PC-3 (cell line): ENCODE data around the gene AUH. TPM values are rescaled to one million over a fixed set of nuclear protein-coding genes. Genes with fewer than 3 reads are reported as not detected.

Experiments
- ATAC-seq: fragments of 200-7000 bp; cut with Tn5 transposase; 2 replicates; pipeline ENCODE4 v1.9.1; 2020; ENCODE audit warnings: mild to moderate bottlenecking, moderate library complexity
- Bru-seq: library from RNA; stranded (reverse); fragments of 400-500 nt; gene quantifications from one replicate; lab custom pipeline; 2021; lab: Mats Ljungman, UMichigan
- BruChase-seq, 2 experiments: library from RNA; stranded (reverse); fragments of 400-500 nt; gene quantifications; one replicate each; lab custom pipeline; 2021; lab: Mats Ljungman, UMichigan
- BruUV-seq: library from RNA; stranded (reverse); fragments of 400-500 nt; replicated peaks from 2 replicates; lab custom pipeline; 2021; lab: Mats Ljungman, UMichigan
- CTCF ChIA-PET: fragments of 300-600 bp; sonication (Branson Sonifier 250); formaldehyde crosslinking; loops from one replicate; lab custom pipeline; 2022; ENCODE audit warnings: antibody characterized with exemption; lab: Charles Lee
- POLR2A ChIA-PET: fragments of 300-600 bp; sonication (Branson Sonifier 250); formaldehyde crosslinking; loops from one replicate; lab custom pipeline; 2022; ENCODE audit warnings: antibody characterized with exemption; ENCODE audit not compliant: unreplicated experiment; lab: Charles Lee
- DNase-seq: peaks from one replicate; pipeline ENCODE4 v3.0.0-alpha.2; 2015
- H2AFZ ChIP-seq: fragments of 300-600 bp; sonication (generic); 2 replicates; pipeline ENCODE4 v1.6.0; 2016; ENCODE audit warnings: antibody characterized with exemption, low read length
- H3F3A ChIP-seq: fragments of 300-600 bp; sonication (generic); one replicate; pipeline ENCODE4 v1.6.0; 2017; ENCODE audit warnings: antibody characterized with exemption, low read length, control low read depth, mild to moderate bottlenecking; ENCODE audit not compliant: unreplicated experiment
- H3K27ac ChIP-seq: fragments of 300-600 bp; sonication (generic); 2 replicates; pipeline ENCODE4 v1.5.1; 2016; ENCODE audit warnings: mild to moderate bottlenecking, low read length
- H3K27me3 ChIP-seq: fragments of 300-600 bp; sonication (generic); 2 replicates; pipeline ENCODE4 v1.6.1; 2016; ENCODE audit warnings: low read length, mixed read lengths
- H3K36me3 ChIP-seq: fragments of 300-600 bp; sonication (generic); 2 replicates; pipeline ENCODE4 v1.6.1; 2016; ENCODE audit warnings: low read depth, mixed run types, low read length, mixed read lengths
- H3K4me1 ChIP-seq: fragments of 300-600 bp; sonication (generic); 2 replicates; pipeline ENCODE4 v1.5.1; 2016; ENCODE audit warnings: low read length; ENCODE audit not compliant: insufficient read depth
- H3K4me2 ChIP-seq: fragments of 300-600 bp; sonication (generic); 2 replicates; pipeline ENCODE4 v1.6.0; 2016; ENCODE audit warnings: low read length
- H3K4me3 ChIP-seq: fragments of 300-600 bp; sonication (generic); 2 replicates; pipeline ENCODE4 v1.5.1; 2016; ENCODE audit warnings: mild to moderate bottlenecking, low read length, mixed read lengths
- H3K79me2 ChIP-seq: fragments of 300-600 bp; sonication (generic); 2 replicates; pipeline ENCODE4 v1.6.1; 2017; ENCODE audit warnings: low read length, mixed read lengths
- H3K9ac ChIP-seq: fragments of 300-600 bp; sonication (generic); 2 replicates; pipeline ENCODE4 v1.6.0; 2016; ENCODE audit warnings: mild to moderate bottlenecking, low read length
- H3K9me2 ChIP-seq: fragments of 300-600 bp; sonication (generic); replicated peaks from 2 replicates; pipeline ENCODE4 v1.6.1; 2016; ENCODE audit warnings: mixed run types, low read length, mixed read lengths
- H3K9me3 ChIP-seq: fragments of 300-600 bp; sonication (generic); 2 replicates; pipeline ENCODE4 v1.6.1; 2016; ENCODE audit warnings: low read length, mixed read lengths
- H4K20me1 ChIP-seq: fragments of 300-600 bp; sonication (generic); 2 replicates; pipeline ENCODE4 v1.6.1; 2016; ENCODE audit warnings: low read length, mixed read lengths
- CTCF ChIP-seq: fragments of 300-600 bp; sonication (generic); conservative IDR thresholded peaks from 2 replicates; pipeline ENCODE4 v1.5.1; 2017; ENCODE audit warnings: antibody characterized with exemption, low read depth, mild to moderate bottlenecking, low read length
- EZH2 ChIP-seq: fragments of 300-600 bp; sonication (generic); IDR thresholded peaks from one replicate; pipeline ENCODE4 v1.6.1; 2017; ENCODE audit warnings: antibody characterized with exemption, mild to moderate bottlenecking, low read length; ENCODE audit not compliant: unreplicated experiment
- EZH2phosphoT487 ChIP-seq: fragments of 300-600 bp; sonication (generic); IDR thresholded peaks from 2 replicates; pipeline ENCODE4 v1.6.1; 2018; ENCODE audit warnings: mild to moderate bottlenecking, antibody characterized with exemption, low read length, borderline replicate concordance
- intact Hi-C: fragments of 100-400 bp; cut with micrococcal nuclease; formaldehyde crosslinking; loops from 2 replicates; pipeline ENCODE4 v1.9.0; 2023
- long read RNA-seq: library from polyadenylated mRNA; unstranded; transcript quantifications from one replicate; pipeline ENCODE4 v2.0.0, GENCODE V29; 2021; ENCODE audit not compliant: unreplicated experiment
- total RNA-seq: library from RNA; depleted of rRNA; stranded (reverse); fragments of >200 nt; gene quantifications from 2 replicates; pipeline ENCODE4 v1.2.3, GENCODE V29; 2014; rRNA removed

AUH gene
- total RNA-seq (30.4 and 32.3 TPM in 2 replicates), Bru-seq, nascent RNA (percentile 63 among the genes with signal in this experiment), BruChase-seq, experiment 1, labeled RNA remaining after a 6-hour chase (percentile 54 among the genes with signal in this experiment), BruChase-seq, experiment 2, labeled RNA remaining after a 2-hour chase (percentile 67 among the genes with signal in this experiment)
- long read RNA-seq, partial matches to known transcripts: 0 of 19 reads
- long read RNA-seq, other reads (novel, unspliced or antisense): 15 of 19 reads

- H3K4me3 ChIP-seq: peak within 1 kb of the TSS; percentile 85
- H3K9ac ChIP-seq: peak within 1 kb of the TSS; percentile 82
- H3K36me3 ChIP-seq: no peaks in the 10 kb centered on the region
- H3K27ac ChIP-seq: peak within 1 kb of the TSS; percentile 32; the same call in 1 of the 2 replicates
- no peaks in the 10 kb centered on the region for H4K20me1 ChIP-seq
- H3K27me3 ChIP-seq: no peaks in the 10 kb centered on the region
- ChIA-PET CTCF (interaction anchor here (0.7 to 1.1 kb wide), 2 partner anchors 272 to 366 kb away, joined by 3 read pairs; no protein-coding TSS in a partner anchor), POLR2A (interaction anchor here (0.5 to 0.9 kb wide), 3 partner anchors 47 to 63 kb away, joined by 3 to 13 read pairs (median 10); partner anchors contain the start of gene NFIL3)
- H3F3A ChIP-seq: no peaks in the 10 kb centered on the region
- H3K4me1 ChIP-seq: peaks cover 13% of the 10 kb centered on the region
- TF ChIP-seq EZH2phosphoT487: no peak
- TF ChIP-seq CTCF: no peak
- no peak for TF ChIP-seq EZH2
- peak; percentile 94 for ATAC-seq
- H3K79me2 ChIP-seq: peaks cover 50% of the 10 kb centered on the region
- peak within 1 kb of the TSS; percentile 91 for H3K4me2 ChIP-seq
- H3K9me2 ChIP-seq: no peaks in the 10 kb centered on the region
- H3K9me3 ChIP-seq: no peaks in the 10 kb centered on the region
- BruUV-seq: no TSS peak
- H2AFZ ChIP-seq: peak within 1 kb of the TSS; percentile 90
- peak; percentile 71 for DNase-seq
- intact Hi-C loops: loop anchor here (5.0 kb wide), 1 partner anchor 61 kb away; the partner anchor contains the start of gene NFIL3
Observed at GRCh38 chr9:91361291-91362050, at the start of gene AUH. Gene AUH, minus strand, starts transcription at chr9:91361918. Its CDS starts 29 bp downstream, at chr9:91361889.

GRCh38 chr9:91411096-91411771 lies 49.5 kb upstream of the AUH start:
- DNase-seq: peak; percentile 46

More at GRCh38 chr9:91411096-91411771, 49.5 kb upstream of the AUH start:
- peak; percentile 20; the same call in 1 of the 2 replicates for ATAC-seq
- peaks cover 50% of the 10 kb centered on the region for H3K79me2 ChIP-seq
- H3K36me3 ChIP-seq: peaks cover 14% of the 10 kb centered on the region
- H3K9ac ChIP-seq: no peak overlapping the region
- H3K9me2 ChIP-seq: no peaks in the 10 kb centered on the region
- no TSS peak for BruUV-seq
- H3F3A ChIP-seq: no peaks in the 10 kb centered on the region
- peaks cover 36% of the 10 kb centered on the region for H3K4me1 ChIP-seq
- H4K20me1 ChIP-seq: peaks cover 20% of the 10 kb centered on the region; the same call in 1 of the 2 replicates
- no peak overlapping the region for H3K27ac ChIP-seq
- TF ChIP-seq EZH2 (no peak), CTCF (peak; percentile 22; the same call in 1 of the 2 replicates)
- intact Hi-C loops: no loop called here
- CTCF ChIA-PET: interaction anchor here (0.6 kb wide), 1 partner anchor 51 kb away, joined by 4 read pairs; no protein-coding TSS in a partner anchor
- no peaks in the 10 kb centered on the region for H3K9me3 ChIP-seq
- H2AFZ ChIP-seq: no peak overlapping the region
- H3K4me2 ChIP-seq: no peak overlapping the region
- no peak overlapping the region for H3K4me3 ChIP-seq
- H3K27me3 ChIP-seq: no peaks in the 10 kb centered on the region
- POLR2A ChIA-PET: no interaction called here
